Measurements from ENCODE around the gene PNKP.

Gene PNKP

GRCh38 chr19:49814010-49814409 lies 53.4 kb downstream of the PNKP start:
- DNase-seq, result no peak

GRCh38 chr19:49812997-49813861 lies 54.1 kb downstream of the PNKP start, which contains the start of gene FUZ:
FUZ (minus strand) TSS chr19:49813292; CDS start chr19:49813106, 186 bp downstream.
- peak; percentile 94 for DNase-seq

- no peak for DNase-seq
These were observed 54.9 kb downstream of the PNKP start for GRCh38 chr19:49812452-49812996.

- no peak for DNase-seq
These were observed 56.0 kb downstream of the PNKP start for GRCh38 chr19:49811328-49811727.

Data from stimulated activated CD4-positive, alpha-beta T cell treated with anti-CD3 and anti-CD28 coated beads, Interleukin-15, amount 100 ng/mL, for 24 hours (primary cell).